H1 (cell line): Measurements from ENCODE around the gene TXNIP. TPM values are rescaled to one million over a fixed set of nuclear protein-coding genes. Genes with fewer than 3 reads are reported as not detected.

ENCODE experiments used
- CTCF ChIA-PET: fragments of 300-600 bp; sonication (Branson Sonifier 250); formaldehyde crosslinking; loops from one replicate; lab custom pipeline; 2021; ENCODE audit not compliant: partially characterized antibody; lab: Charles Lee
- POLR2A ChIA-PET: fragments of 300-600 bp; sonication (Branson Sonifier 250); formaldehyde crosslinking; loops from one replicate; lab custom pipeline; 2021; ENCODE audit warnings: inconsistent platforms; ENCODE audit not compliant: partially characterized antibody; lab: Charles Lee
- DNase-seq, 2 experiments: peaks; one replicate each; pipeline versions ENCODE4 v3.0.0 to v3.0.0-alpha.2; 2010 to 2022; ENCODE audit warnings: low spot score in 2 of 2, low read depth in 1 of 2, mixed read lengths in 1 of 2
- FAIRE-seq: peaks from 2 replicates; lab custom pipeline; 2011; peaks lifted over from hg19 to GRCh38; lab: Jason Lieb, UNC
- H2AFZ ChIP-seq: 2 replicates; pipeline ENCODE4 v1.8.1; 2012; ENCODE audit warnings: low read length, inconsistent platforms
- H2AK5ac ChIP-seq: 2 replicates; pipeline ENCODE4 v1.6.1; 2013; ENCODE audit warnings: low read depth, low read length
- H2BK120ac ChIP-seq: replicated peaks from 2 replicates; pipeline ENCODE3; 2013; ENCODE audit warnings: low read depth, low read length, inconsistent platforms
- H2BK12ac ChIP-seq: 2 replicates; pipeline ENCODE4 v1.6.1; 2013; ENCODE audit warnings: low read depth, low read length
- H2BK15ac ChIP-seq: 2 replicates; pipeline ENCODE4 v1.6.1; 2013; ENCODE audit warnings: low read length
- H2BK20ac ChIP-seq: 2 replicates; pipeline ENCODE4 v1.6.1; 2013; ENCODE audit warnings: low read length
- H2BK5ac ChIP-seq: 2 replicates; pipeline ENCODE4 v1.6.1; 2013; ENCODE audit warnings: low read depth, low read length
- H3K14ac ChIP-seq: 2 replicates; pipeline ENCODE4 v1.6.1; 2013; ENCODE audit warnings: inconsistent platforms; ENCODE audit not compliant: insufficient read length
- H3K18ac ChIP-seq: 2 replicates; pipeline ENCODE4 v1.6.1; 2013; ENCODE audit warnings: low read length; ENCODE audit errors: extremely low read depth
- H3K23ac ChIP-seq: 2 replicates; pipeline ENCODE4 v1.6.1; 2013; ENCODE audit warnings: inconsistent platforms; ENCODE audit not compliant: insufficient read length
- H3K23me2 ChIP-seq: 2 replicates; pipeline ENCODE4 v1.6.1; 2013; ENCODE audit warnings: low read depth, low read length
- H3K27ac ChIP-seq: 2 replicates; pipeline ENCODE4 v1.6.1; 2011; ENCODE audit warnings: low read depth, low read length, inconsistent platforms
- H3K27me3 ChIP-seq, 4 experiments: replicated peaks in 1 of 4; 1 replicate in 1 of 4; 2 replicates in 3 of 4; pipeline versions ENCODE4 v1.6.1 to v1.8.1; 2011 to 2013; ENCODE audit warnings: low read length in 3 of 4, mild to moderate bottlenecking in 3 of 4, inconsistent platforms in 2 of 4, mixed read lengths in 2 of 4, moderate library complexity in 1 of 4; ENCODE audit not compliant: control insufficient read depth in 3 of 4, insufficient read depth in 3 of 4; ENCODE audit errors: extremely low read depth in 1 of 4
- H3K36me3 ChIP-seq, 4 experiments: 2 replicates each; pipeline versions ENCODE4 v1.6.1 to v1.8.1; 2011 to 2013; ENCODE audit warnings: mild to moderate bottlenecking in 4 of 4, low read length in 3 of 4, moderate library complexity in 2 of 4, control low read depth in 1 of 4, inconsistent platforms in 1 of 4; ENCODE audit not compliant: insufficient read depth in 4 of 4, control insufficient read depth in 2 of 4
- H3K4ac ChIP-seq: replicated peaks from 2 replicates; pipeline ENCODE3; 2013; ENCODE audit warnings: low read length, low read depth, mixed read lengths, inconsistent platforms; ENCODE audit not compliant: insufficient read length
- H3K4me1 ChIP-seq, 4 experiments: replicated peaks in 1 of 4; 1 replicate in 1 of 4; 2 replicates in 3 of 4; pipeline versions ENCODE4 v1.6.1 to v1.8.1; 2011 to 2013; ENCODE audit warnings: low read length in 3 of 4, inconsistent platforms in 2 of 4, mixed read lengths in 1 of 4; ENCODE audit not compliant: insufficient read depth in 4 of 4, control insufficient read depth in 3 of 4
- H3K4me2 ChIP-seq, 2 experiments: 2 replicates each; pipeline versions ENCODE4 v1.6.1 to v1.8.1; 2011 to 2013; ENCODE audit warnings: low read depth in 2 of 2, low read length in 2 of 2, control low read depth in 1 of 2, inconsistent platforms in 1 of 2, mild to moderate bottlenecking in 1 of 2; ENCODE audit not compliant: insufficient read depth in 1 of 2
- H3K4me3 ChIP-seq, 4 experiments: fragments of 200-600, 300-600 bp in 1 of 4; sonication (generic), shearing (Covaris generic), sonication (Bioruptor Twin) in 1 of 4; 2 replicates each; pipeline versions ENCODE4 v1.5.1 to v1.8.1; 2011 to 2016; ENCODE audit warnings: low read length in 4 of 4, low read depth in 3 of 4, control low read depth in 2 of 4, inconsistent platforms in 2 of 4, mild to moderate bottlenecking in 2 of 4, mixed read lengths in 1 of 4, moderate library complexity in 1 of 4; ENCODE audit not compliant: insufficient read depth in 2 of 4; ENCODE audit errors: extremely low read depth in 1 of 4
- H3K56ac ChIP-seq: replicated peaks from 2 replicates; pipeline ENCODE3; 2013; ENCODE audit warnings: low read depth, mild to moderate bottlenecking, mixed read lengths, low read length, inconsistent platforms; ENCODE audit not compliant: insufficient read length
- H3K79me1 ChIP-seq: 2 replicates; pipeline ENCODE4 v1.6.1; 2013; ENCODE audit warnings: low read depth, low read length, control low read depth
- H3K79me2 ChIP-seq, 2 experiments: 2 replicates each; pipeline versions ENCODE4 v1.6.1 to v1.8.1; 2012 to 2013; ENCODE audit warnings: low read length in 2 of 2, mild to moderate bottlenecking in 2 of 2, inconsistent platforms in 1 of 2; ENCODE audit not compliant: insufficient read depth in 2 of 2, control insufficient read depth in 1 of 2
- H3K9ac ChIP-seq, 4 experiments: replicated peaks in 1 of 4; 1 replicate in 1 of 4; 2 replicates in 3 of 4; pipeline versions ENCODE4 v1.6.1 to v1.8.1; 2011 to 2013; ENCODE audit warnings: low read depth in 3 of 4, low read length in 3 of 4, control low read depth in 2 of 4, mild to moderate bottlenecking in 2 of 4, moderate library complexity in 2 of 4, inconsistent platforms in 1 of 4; ENCODE audit errors: extremely low read depth in 1 of 4
- H3K9me3 ChIP-seq, 2 experiments: 2 replicates each; pipeline versions ENCODE4 v1.6.1 to v1.8.1; 2012 to 2013; ENCODE audit warnings: mild to moderate bottlenecking in 2 of 2, moderate library complexity in 2 of 2, control low read depth in 1 of 2, inconsistent platforms in 1 of 2, low read depth in 1 of 2, low read length in 1 of 2, mixed read lengths in 1 of 2; ENCODE audit not compliant: insufficient read depth in 2 of 2
- H4K20me1 ChIP-seq, 2 experiments: replicated peaks in 1 of 2; 2 replicates each; pipeline versions ENCODE3 to v1.8.1; 2011 to 2013; ENCODE audit warnings: inconsistent platforms in 2 of 2, low read length in 2 of 2, mild to moderate bottlenecking in 1 of 2; ENCODE audit not compliant: insufficient read depth in 2 of 2, control insufficient read depth in 1 of 2
- H4K5ac ChIP-seq: 2 replicates; pipeline ENCODE4 v1.6.1; 2013; ENCODE audit warnings: low read length, low read depth, mixed read lengths, inconsistent platforms; ENCODE audit not compliant: insufficient read length
- H4K8ac ChIP-seq: 2 replicates; pipeline ENCODE4 v1.8.0; 2013; ENCODE audit warnings: mild to moderate bottlenecking, moderate library complexity, low read length, inconsistent platforms; ENCODE audit not compliant: insufficient read depth; ENCODE audit errors: extremely low read depth
- H4K91ac ChIP-seq: replicated peaks from 2 replicates; pipeline ENCODE3; 2013; ENCODE audit warnings: low read length, mixed read lengths, inconsistent platforms; ENCODE audit not compliant: insufficient read length
- CEBPB ChIP-seq: IDR thresholded peaks from 2 replicates; pipeline ENCODE4 v1.6.1; 2012; ENCODE audit warnings: low read depth, low read length
- CHD2 ChIP-seq: IDR thresholded peaks from 2 replicates; pipeline ENCODE4 v1.6.1; 2012; ENCODE audit warnings: low read length, improper control_type of control experiment
- E2F6 ChIP-seq: IDR thresholded peaks from 2 replicates; pipeline ENCODE4 v1.6.1; 2012; ENCODE audit warnings: inconsistent platforms
- JUND ChIP-seq: IDR thresholded peaks from 2 replicates; pipeline ENCODE4 v1.6.1; 2011; ENCODE audit warnings: mild to moderate bottlenecking, improper control_type of control experiment, low read length
- NANOG ChIP-seq: IDR thresholded peaks from 2 replicates; pipeline ENCODE4 v1.6.1; 2011; ENCODE audit warnings: low read length, low read depth, mild to moderate bottlenecking, inconsistent platforms; ENCODE audit not compliant: insufficient read depth, poor library complexity, severe bottlenecking
- NRF1 ChIP-seq: IDR thresholded peaks from 2 replicates; pipeline ENCODE4 v1.6.1; 2011; ENCODE audit warnings: mild to moderate bottlenecking, low read depth, low read length, improper control_type of control experiment
- POLR2AphosphoS5 ChIP-seq: IDR thresholded peaks from 2 replicates; pipeline ENCODE4 v1.6.1; 2011; ENCODE audit warnings: low read depth, low read length
- RFX5 ChIP-seq: IDR thresholded peaks from 2 replicates; pipeline ENCODE4 v1.6.1; 2011; ENCODE audit warnings: low read depth, low read length, improper control_type of control experiment, borderline replicate concordance
- RXRA ChIP-seq: IDR thresholded peaks from 2 replicates; pipeline ENCODE4 v1.6.1; 2011; ENCODE audit warnings: low read depth, mild to moderate bottlenecking, low read length, moderate library complexity; ENCODE audit not compliant: insufficient read depth
- SRF ChIP-seq: IDR thresholded peaks from 2 replicates; pipeline ENCODE4 v1.6.1; 2011; ENCODE audit warnings: mild to moderate bottlenecking, low read depth, low read length, moderate library complexity
- WGBS, 2 experiments: shearing (Covaris generic) in 1 of 2; methylation state at CpG; one replicate each; pipeline versions ENCODE4 v1.1.6 to v1.1.7; 2013 to 2015; ENCODE audit warnings: low lambda C conversion rate in 2 of 2, mixed read lengths in 2 of 2, inconsistent platforms in 1 of 2, low coverage in 1 of 2, missing lambda C conversion rate in 1 of 2; ENCODE audit not compliant: insufficient replicate concordance in 2 of 2, insufficient coverage in 1 of 2, insufficient read length in 1 of 2; ENCODE audit errors: extremely low coverage in 1 of 2, missing lambda C conversion rate in 1 of 2; 5-methylcytosine and 5-hydroxymethylcytosine counted together
- polyA plus RNA-seq, 7 experiments: library from polyadenylated mRNA; depleted of rRNA in 3 of 7; stranded (reverse) in 5 of 7; unstranded in 2 of 7; fragments of >200 nt in 5 of 7; fragments of 200-250 nt in 2 of 7; gene quantifications; 1 replicate in 5 of 7; 2 replicates in 1 of 7; 4 replicates in 1 of 7; pipeline versions ENCODE4 v1.2.1 to v1.2.3, GENCODE V29; 2011 to 2013; ENCODE audit warnings: missing spikeins in 2 of 7, mixed read lengths in 2 of 7
- total RNA-seq: library from RNA; stranded (reverse); fragmentation: NEBNext Ultra II Directional; extraction: Animal tissue kit (Norgen Biotek cat#: 25700); gene quantifications from 2 replicates; pipeline ENCODE4 v1.2.1, GENCODE V29; 2021
- TF ChIP-seq, protein P1 (sequence below): IDR thresholded peaks from 2 replicates; pipeline ENCODE4 v1.6.1; 2011; ENCODE audit warnings: low read depth, mild to moderate bottlenecking, low read length; ENCODE audit not compliant: insufficient read depth

Gene TXNIP
- total and polyA plus RNA-seq, 2 of the 8 experiments (the other 6 are each of a cell fraction or from before 2014, with no cell fraction given): 12.3 to 56.8 TPM

- POLR2A ChIA-PET: interaction anchor here (1.6 kb wide), 1 partner anchor 38 kb away, joined by 7 read pairs; no protein-coding TSS in a partner anchor
- H3K56ac ChIP-seq: no peak overlapping the region
- H2BK20ac ChIP-seq: no peak overlapping the region
- no peak overlapping the region for H4K8ac ChIP-seq
- no peak overlapping the region for H3K9ac ChIP-seq
- H4K91ac ChIP-seq: peak overlapping the region; percentile 45
- no peaks in the 10 kb centered on the region for H3K79me1 ChIP-seq
- H3K27me3 ChIP-seq: peaks cover 0 to 6% (median 4%) of the 10 kb centered on the region in 4 experiments; a peak in 2 of 7 replicates
- peaks cover 0 to 2% (median 0%) of the 10 kb centered on the region in 4 experiments; a peak in 2 of 7 replicates for H3K4me1 ChIP-seq
- H3K23ac ChIP-seq: no peak overlapping the region
- H3K4me3 ChIP-seq: no peak overlapping the region
- DNase-seq: no peak
- H2AK5ac ChIP-seq: no peak overlapping the region
- TF ChIP-seq SRF (no peak), E2F6 (no peak), JUND (no peak), POLR2AphosphoS5 (no peak), RFX5 (no peak), CHD2 (no peak), RXRA (no peak), CEBPB (no peak), NRF1 (no peak), NANOG (no peak)
- TF ChIP-seq, protein P1, sequence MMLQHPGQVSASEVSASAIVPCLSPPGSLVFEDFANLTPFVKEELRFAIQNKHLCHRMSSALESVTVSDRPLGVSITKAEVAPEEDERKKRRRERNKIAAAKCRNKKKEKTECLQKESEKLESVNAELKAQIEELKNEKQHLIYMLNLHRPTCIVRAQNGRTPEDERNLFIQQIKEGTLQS: no peak
- CTCF ChIA-PET: interaction anchor here (1.2 kb wide), 1 partner anchor 23 kb away, joined by 4 read pairs; no protein-coding TSS in a partner anchor
- H2BK5ac ChIP-seq: no peak overlapping the region
- H3K14ac ChIP-seq: no peak overlapping the region
- H3K27ac ChIP-seq: no peak overlapping the region
- H3K36me3 ChIP-seq: no peaks in the 10 kb centered on the region
- no peak overlapping the region for H3K4ac ChIP-seq
- FAIRE-seq: no peak
- no peak overlapping the region for H2BK15ac ChIP-seq
- H3K79me2 ChIP-seq: no peaks in the 10 kb centered on the region
- H3K4me2 ChIP-seq: no peak overlapping the region
- no peaks in the 10 kb centered on the region for H3K9me3 ChIP-seq
- no peak overlapping the region for H2BK120ac ChIP-seq
- no peak overlapping the region for H2AFZ ChIP-seq
- no peak overlapping the region for H4K5ac ChIP-seq
- H2BK12ac ChIP-seq: no peak overlapping the region
- no peak overlapping the region for H3K18ac ChIP-seq
- H3K23me2 ChIP-seq: no peaks in the 10 kb centered on the region; the same call in 1 of the 2 replicates
- H4K20me1 ChIP-seq: no peaks in the 10 kb centered on the region
- WGBS, 2 experiments: 90% methylated on average over 6 of the region's 6 CpGs; no CpG with 5 or more reads in 1 of the 2 experiments
Observed at GRCh38 chr1:146013559-146013922, 17.2 kb upstream of the TXNIP start.
